GM13977 (cell line): ENCODE data around the gene IMMP2L.
"Not testable (repeated sequence)": the region's sequence is repeated elsewhere in the genome, so short reads cannot be mapped to it uniquely, and the experiment has no call there.

ENCODE experiments used
- DNase-seq: peaks from one replicate; pipeline ENCODE4 v3.0.0; 2012; ENCODE audit warnings: low spot score
- in situ Hi-C: fragments of 300-500 bp; cut with MboI; formaldehyde crosslinking; loops from one replicate; pipeline ENCODE4 v1.12.0; 2022; ENCODE audit warnings: low sequenced_read_pairs, low pct_unique_long_range_greater_than_20kb, mixed read lengths, inconsistent platforms; ENCODE audit not compliant: unreplicated experiment
- TF ChIP-seq, protein P1 (sequence below): IDR thresholded peaks from 2 replicates; pipeline ENCODE4 v1.5.1; 2012; ENCODE audit warnings: mild to moderate bottlenecking, control low read depth; ENCODE audit not compliant: insufficient read depth; ENCODE audit errors: extremely low read depth, missing control alignments

Gene IMMP2L

DNA sequence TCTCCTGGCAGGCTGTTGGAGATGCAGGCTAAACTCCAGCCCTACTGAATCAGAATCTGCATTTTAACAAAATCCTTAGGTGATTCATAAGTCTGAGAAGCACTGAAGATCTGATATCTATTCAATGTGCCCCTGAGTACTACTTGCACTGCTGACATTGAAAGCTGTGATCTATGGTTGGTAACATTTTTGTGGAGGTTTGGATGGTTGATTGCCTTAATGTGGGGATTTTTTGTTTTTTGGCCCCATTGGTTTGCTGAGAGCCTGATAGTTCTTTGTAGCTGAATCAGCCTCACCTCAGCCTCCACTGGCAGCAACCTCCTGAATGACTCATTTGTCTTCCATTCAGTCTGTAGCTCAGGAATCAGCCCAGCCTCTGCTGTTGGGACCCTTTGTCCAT, 486.1 kb downstream of the IMMP2L start:
- TF ChIP-seq, protein P1, sequence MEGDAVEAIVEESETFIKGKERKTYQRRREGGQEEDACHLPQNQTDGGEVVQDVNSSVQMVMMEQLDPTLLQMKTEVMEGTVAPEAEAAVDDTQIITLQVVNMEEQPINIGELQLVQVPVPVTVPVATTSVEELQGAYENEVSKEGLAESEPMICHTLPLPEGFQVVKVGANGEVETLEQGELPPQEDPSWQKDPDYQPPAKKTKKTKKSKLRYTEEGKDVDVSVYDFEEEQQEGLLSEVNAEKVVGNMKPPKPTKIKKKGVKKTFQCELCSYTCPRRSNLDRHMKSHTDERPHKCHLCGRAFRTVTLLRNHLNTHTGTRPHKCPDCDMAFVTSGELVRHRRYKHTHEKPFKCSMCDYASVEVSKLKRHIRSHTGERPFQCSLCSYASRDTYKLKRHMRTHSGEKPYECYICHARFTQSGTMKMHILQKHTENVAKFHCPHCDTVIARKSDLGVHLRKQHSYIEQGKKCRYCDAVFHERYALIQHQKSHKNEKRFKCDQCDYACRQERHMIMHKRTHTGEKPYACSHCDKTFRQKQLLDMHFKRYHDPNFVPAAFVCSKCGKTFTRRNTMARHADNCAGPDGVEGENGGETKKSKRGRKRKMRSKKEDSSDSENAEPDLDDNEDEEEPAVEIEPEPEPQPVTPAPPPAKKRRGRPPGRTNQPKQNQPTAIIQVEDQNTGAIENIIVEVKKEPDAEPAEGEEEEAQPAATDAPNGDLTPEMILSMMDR = no peak
- no peak for DNase-seq
- in situ Hi-C loops = loop anchor here (25.0 kb wide), 2 partner anchors 411 to 661 kb away; no protein-coding TSS in a partner anchor

- TF ChIP-seq, protein P1 = no peak
- in situ Hi-C loops = loop anchor here (25.0 kb wide), 2 partner anchors 412 to 662 kb away; no protein-coding TSS in a partner anchor
Observed at GRCh38 chr7:111075498-111075897, 486.8 kb downstream of the IMMP2L start.

GRCh38 chr7:111074748-111075146, 487.5 kb downstream of the IMMP2L start:
- TF ChIP-seq, protein P1 = no peak
- in situ Hi-C loops = loop anchor here (25.0 kb wide), 2 partner anchors 413 to 663 kb away; no protein-coding TSS in a partner anchor
- DNase-seq = no peak

More at GRCh38 chr7:111075498-111075897, 486.8 kb downstream of the IMMP2L start:
- DNase-seq = no peak

GRCh38 chr7:111074071-111074747, 488.1 kb downstream of the IMMP2L start:
- in situ Hi-C loops = no loop called here
- TF ChIP-seq, protein P1 = no peak
- peak; percentile 21 for DNase-seq

DNA sequence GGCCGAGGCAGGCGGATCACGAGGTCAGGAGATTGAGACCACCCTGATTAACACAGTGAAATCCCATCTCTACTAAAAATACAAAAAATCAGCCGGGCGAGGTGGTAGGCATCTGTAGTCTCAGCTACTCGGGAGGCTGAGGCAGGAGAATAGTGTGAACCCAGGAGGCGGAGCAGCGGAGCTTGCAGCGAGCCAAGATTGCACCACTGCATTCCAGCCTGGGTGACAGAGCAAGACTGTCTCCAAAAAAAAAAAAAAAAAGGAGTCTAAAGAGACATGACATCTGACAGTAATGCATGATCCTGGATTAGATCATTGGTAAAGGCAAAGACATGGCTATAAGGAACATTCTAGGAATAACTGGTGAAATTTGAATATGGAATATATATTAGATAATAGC, 489.6 kb downstream of the IMMP2L start:
- DNase-seq, in situ Hi-C loops: not testable (repeated sequence)

DNA sequence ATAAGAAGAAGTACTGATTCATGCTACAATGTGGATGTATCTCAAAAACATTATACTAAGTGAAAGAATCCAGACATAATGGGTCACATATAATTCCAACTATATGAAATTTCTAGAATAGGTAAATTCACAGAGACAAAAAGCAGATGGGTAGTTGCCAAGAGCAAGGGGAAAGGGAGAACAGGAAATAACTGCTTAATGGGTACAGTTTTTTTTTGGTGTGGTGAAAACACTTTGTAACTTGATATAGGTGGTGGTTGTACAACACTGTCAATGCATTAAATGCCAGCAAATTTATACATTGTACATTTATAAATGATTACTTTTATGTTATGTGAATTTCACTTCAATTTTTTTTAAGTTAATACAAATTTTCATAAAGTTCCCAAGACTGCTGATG, 490.7 kb downstream of the IMMP2L start:
- in situ Hi-C loops = no loop called here
- TF ChIP-seq, protein P1 = no peak
- DNase-seq = no peak

DNA sequence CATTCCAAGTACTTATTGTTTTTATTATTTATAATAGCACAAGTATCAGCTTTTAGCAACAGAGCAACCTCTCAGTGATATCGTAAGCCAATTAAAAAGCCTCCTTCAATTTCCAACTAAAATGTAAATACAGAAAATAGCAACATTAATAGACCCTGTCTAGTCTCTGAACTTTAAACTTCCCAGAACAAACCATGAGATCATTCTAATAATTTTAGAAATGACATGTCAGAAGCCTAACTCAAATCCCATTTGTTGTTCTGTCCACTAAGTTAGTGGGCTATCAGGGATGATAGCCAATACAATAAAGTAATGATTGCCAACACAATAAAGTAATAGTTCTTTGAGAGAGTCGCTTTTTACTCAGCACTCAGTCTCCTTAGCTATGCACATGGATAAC, 493.7 kb downstream of the IMMP2L start:
- in situ Hi-C loops = no loop called here
- TF ChIP-seq, protein P1 = no peak
- DNase-seq = no peak
